Endodermal cell (in vitro differentiated cells): ENCODE results near the gene TCF7. TPM values are rescaled to one million over a fixed set of nuclear protein-coding genes. Genes with fewer than 3 reads are reported as not detected.

Source experiments
- DNase-seq: peaks from one replicate; pipeline ENCODE4 v3.0.0-alpha.2; 2017
- H3K27ac ChIP-seq: 2 replicates; pipeline ENCODE4 v1.5.1; 2013; ENCODE audit warnings: mild to moderate bottlenecking, low read depth, low read length, moderate library complexity
- H3K27me3 ChIP-seq: 2 replicates; pipeline ENCODE4 v1.6.1; 2013; ENCODE audit warnings: mild to moderate bottlenecking, low read length, moderate library complexity; ENCODE audit not compliant: insufficient read depth, control insufficient read depth, poor library complexity, severe bottlenecking
- H3K36me3 ChIP-seq: 2 replicates; pipeline ENCODE4 v1.7.0; 2013; ENCODE audit warnings: mild to moderate bottlenecking, low read length, moderate library complexity; ENCODE audit not compliant: control insufficient read depth, insufficient read depth
- H3K4me1 ChIP-seq: one replicate; pipeline ENCODE4 v1.7.0; 2013; ENCODE audit warnings: low read length; ENCODE audit not compliant: control insufficient read depth, insufficient read depth
- H3K4me3 ChIP-seq: 2 replicates; pipeline ENCODE4 v1.5.1; 2013; ENCODE audit warnings: mild to moderate bottlenecking, low read length, moderate library complexity
- H3K9ac ChIP-seq: 2 replicates; pipeline ENCODE4 v1.6.1; 2013; ENCODE audit warnings: mild to moderate bottlenecking, low read length, moderate library complexity; ENCODE audit not compliant: poor library complexity, severe bottlenecking; ENCODE audit errors: extremely low read depth
- H3K9me3 ChIP-seq: 2 replicates; pipeline ENCODE4 v1.6.1; 2013; ENCODE audit warnings: mild to moderate bottlenecking, low read length, moderate library complexity; ENCODE audit not compliant: control insufficient read depth
- H3K27ac Mint-ChIP-seq: 2 replicates; pipeline ENCODE4 v1.8.0; 2020; ENCODE audit warnings: mixed read lengths
- H3K27me3 Mint-ChIP-seq: 2 replicates; pipeline ENCODE4 v1.8.0; 2021; ENCODE audit warnings: mild to moderate bottlenecking, mixed read lengths; ENCODE audit not compliant: insufficient read depth
- H3K36me3 Mint-ChIP-seq: 2 replicates; pipeline ENCODE4 v1.8.0; 2020; ENCODE audit warnings: low read depth, mixed read lengths
- H3K4me1 Mint-ChIP-seq: 2 replicates; pipeline ENCODE4 v1.8.0; 2020; ENCODE audit warnings: mixed read lengths
- H3K4me3 Mint-ChIP-seq: 2 replicates; pipeline ENCODE4 v1.8.0; 2020; ENCODE audit warnings: mild to moderate bottlenecking, moderate library complexity, mixed read lengths
- H3K9me3 Mint-ChIP-seq: 2 replicates; pipeline ENCODE4 v1.8.0; 2020; ENCODE audit warnings: mild to moderate bottlenecking, mixed read lengths
- CTCF ChIP-seq: fragments of 200-600 bp; sonication (generic); conservative IDR thresholded peaks from 2 replicates; pipeline ENCODE4 v1.5.0; 2021; ENCODE audit warnings: antibody characterized with exemption, mild to moderate bottlenecking
- WGBS, 2 experiments: methylation state at CpG; one replicate each; pipeline versions ENCODE4 v1.1.5 to v1.1.7; 2013; ENCODE audit warnings: missing lambda C conversion rate in 2 of 2, mixed read lengths in 1 of 2; ENCODE audit not compliant: insufficient coverage in 1 of 2, insufficient read length in 1 of 2; 5-methylcytosine and 5-hydroxymethylcytosine counted together
- total RNA-seq, 2 donors: library from RNA; stranded (reverse); fragmentation: NEBNext Ultra II Directional in 1 of 2; extraction: Animal tissue kit (Norgen Biotek cat#: 25700) in 1 of 2; gene quantifications; 2 replicates in 1 of 2; 3 replicates in 1 of 2; pipeline ENCODE4 v1.2.1, GENCODE V29; 2021

TCF7 gene
- total RNA-seq, 2 donors from 2014 or later, result 14.9 to 19.4 TPM

- H3K27me3 ChIP-seq, result no peaks in the 10 kb centered on the region
- Mint-ChIP-seq H3K36me3 (peaks cover 41% of the 10 kb centered on the region), H3K4me3 (no peak overlapping the region), H3K27me3 (no peaks in the 10 kb centered on the region), H3K27ac (no peak overlapping the region), H3K9me3 (no peaks in the 10 kb centered on the region), H3K4me1 (peaks cover 3% of the 10 kb centered on the region)
- peak; percentile 92 for DNase-seq
- TF ChIP-seq CTCF, result peak; percentile 92
- H3K4me3 ChIP-seq, result no peak overlapping the region
- H3K9me3 ChIP-seq, result no peaks in the 10 kb centered on the region
- WGBS, 2 experiments, result 53 to 57% methylated on average over 4 to 8 of the region's 8 CpGs
- peaks cover 65% of the 10 kb centered on the region for H3K36me3 ChIP-seq
- no peak overlapping the region for H3K27ac ChIP-seq
- no peak overlapping the region for H3K9ac ChIP-seq
- no peaks in the 10 kb centered on the region for H3K4me1 ChIP-seq
These were observed 26.2 kb downstream of the TCF7 start for GRCh38 chr5:134140530-134141201.

- no peaks in the 10 kb centered on the region for H3K27me3 ChIP-seq
- H3K4me3 Mint-ChIP-seq, result no peak overlapping the region
- DNase-seq, result peak; percentile 55
- H3K4me1 Mint-ChIP-seq, result peaks cover 3% of the 10 kb centered on the region
- no peak overlapping the region for H3K9ac ChIP-seq
- H3K4me1 ChIP-seq, result no peaks in the 10 kb centered on the region
- no peak overlapping the region for H3K27ac ChIP-seq
- H3K4me3 ChIP-seq, result no peak overlapping the region
- no peak for TF ChIP-seq CTCF
- peaks cover 44% of the 10 kb centered on the region for H3K36me3 Mint-ChIP-seq
- no peaks in the 10 kb centered on the region for H3K27me3 Mint-ChIP-seq
- H3K36me3 ChIP-seq, result peaks cover 71% of the 10 kb centered on the region
- H3K9me3 Mint-ChIP-seq, result no peaks in the 10 kb centered on the region
- no peaks in the 10 kb centered on the region for H3K9me3 ChIP-seq
- 91 to 93% methylated on average over 7 to 9 of the region's 9 CpGs for WGBS, 2 experiments
- peak overlapping the region; percentile 16 for H3K27ac Mint-ChIP-seq
These were observed 27.0 kb downstream of the TCF7 start for GRCh38 chr5:134141331-134142050.

- Histone ChIP-seq H3K4me1 (no peaks in the 10 kb centered on the region), H3K27me3 (no peaks in the 10 kb centered on the region), H3K4me3 (no peak overlapping the region), H3K9ac (no peak overlapping the region), H3K9me3 (no peaks in the 10 kb centered on the region), H3K27ac (no peak overlapping the region), H3K36me3 (peaks cover 76% of the 10 kb centered on the region)
- H3K27ac Mint-ChIP-seq, result no peak overlapping the region
- H3K4me3 Mint-ChIP-seq, result no peak overlapping the region
- WGBS, 2 experiments, result 80% methylated on average over 5 of the region's 5 CpGs; no CpG with 5 or more reads in 1 of the 2 experiments
- TF ChIP-seq CTCF, result no peak
- peaks cover 3% of the 10 kb centered on the region for H3K4me1 Mint-ChIP-seq
- no peaks in the 10 kb centered on the region for H3K9me3 Mint-ChIP-seq
- no peaks in the 10 kb centered on the region for H3K27me3 Mint-ChIP-seq
- peaks cover 49% of the 10 kb centered on the region for H3K36me3 Mint-ChIP-seq
- DNase-seq, result peak; percentile 43
These were observed 27.6 kb downstream of the TCF7 start for GRCh38 chr5:134142052-134142451.
